HG03575 (cell line): Measurements from ENCODE around the gene IQCB1.
"Not testable (repeated sequence)": the region's sequence is repeated elsewhere in the genome, so short reads cannot be mapped to it uniquely, and the experiment has no call there.

Source experiments
- ATAC-seq: cut with Tn5 transposase; IDR thresholded peaks from one replicate; pipeline ENCODE4 v1.9.1; 2021; ENCODE audit not compliant: unreplicated experiment, insufficient number of reproducible peaks, low FRiP score; ENCODE audit errors: extremely low read depth

Gene IQCB1

GRCh38 chr3:121752261-121752660, 82.6 kb downstream of the IQCB1 start:
- no peak for ATAC-seq

GRCh38 chr3:121750087-121750415, 84.8 kb downstream of the IQCB1 start:
- no peak for ATAC-seq

- peak; percentile 95 for ATAC-seq
These were observed 85.4 kb downstream of the IQCB1 start, which contains the start of gene GOLGB1 for GRCh38 chr3:121749276-121750086. TSS of gene GOLGB1 (minus strand) at chr3:121749741. CDS start at chr3:121730971, 18,770 bp downstream.

GRCh38 chr3:121748680-121749275, 86.1 kb downstream of the IQCB1 start:
- no peak for ATAC-seq

- ATAC-seq: no peak
These were observed 86.9 kb downstream of the IQCB1 start for GRCh38 chr3:121747976-121748375.

- ATAC-seq: not testable (repeated sequence)
These were observed 91.8 kb downstream of the IQCB1 start for GRCh38 chr3:121743106-121743505.

- no peak for ATAC-seq
These were observed 94.0 kb downstream of the IQCB1 start for GRCh38 chr3:121740896-121741295.

- ATAC-seq: no peak
These were observed 95.0 kb downstream of the IQCB1 start for GRCh38 chr3:121739902-121740301.

GRCh38 chr3:121737644-121738043, 97.2 kb downstream of the IQCB1 start:
- ATAC-seq: no peak

- no peak for ATAC-seq
These were observed 98.7 kb downstream of the IQCB1 start for GRCh38 chr3:121736112-121736511.

GRCh38 chr3:121735047-121735696, 99.7 kb downstream of the IQCB1 start:
- peak; percentile 92 for ATAC-seq

GRCh38 chr3:121730940-121731687, 103.7 kb downstream of the IQCB1 start:
- no peak for ATAC-seq

- ATAC-seq: peak; percentile 89
These were observed 110.7 kb downstream of the IQCB1 start for GRCh38 chr3:121724130-121724529.

- ATAC-seq: no peak
These were observed 111.4 kb downstream of the IQCB1 start for GRCh38 chr3:121723485-121723884.

GRCh38 chr3:121722411-121722810, 112.4 kb downstream of the IQCB1 start:
- no peak for ATAC-seq

- ATAC-seq: no peak
These were observed 114.7 kb downstream of the IQCB1 start for GRCh38 chr3:121720163-121720562.
